SK-N-SH treated with all-trans-retinoic acid at 6 μM for 48 hours (cell line): ENCODE results near the gene PTGS1.

Source experiments
- ATAC-seq: fragments of 200-7000 bp; cut with Tn5 transposase; 3 replicates; pipeline ENCODE4 v1.9.1; 2020; ENCODE audit warnings: mild to moderate bottlenecking, moderate library complexity
- BACH2 ChIP-seq: fragments of 250-450 bp; sonication (Bioruptor Pico); IDR thresholded peaks from 2 replicates; pipeline ENCODE4 v1.9.0; 2021; ENCODE audit warnings: mild to moderate bottlenecking, borderline replicate concordance
- CREB5 ChIP-seq: fragments of 250-450 bp; sonication (Bioruptor Pico); IDR thresholded peaks from 2 replicates; pipeline ENCODE4 v1.5.1; 2020; ENCODE audit warnings: low read depth, mild to moderate bottlenecking, moderate library complexity
- ESRRG ChIP-seq: fragments of 250-450 bp; sonication (Bioruptor Pico); IDR thresholded peaks from 2 replicates; pipeline ENCODE4 v1.6.1; 2021; ENCODE audit warnings: mild to moderate bottlenecking
- OSR1 ChIP-seq: fragments of 250-450 bp; sonication (Bioruptor Pico); IDR thresholded peaks from 2 replicates; pipeline ENCODE4 v1.8.0; 2022; ENCODE audit warnings: moderate library complexity, mild to moderate bottlenecking, inconsistent platforms
- PATZ1 ChIP-seq: fragments of 250-450 bp; sonication (Bioruptor Pico); IDR thresholded peaks from 2 replicates; pipeline ENCODE4 v1.8.0; 2020; ENCODE audit warnings: mild to moderate bottlenecking, moderate library complexity, borderline replicate concordance
- POU6F1 ChIP-seq: fragments of 250-450 bp; sonication (Bioruptor Pico); IDR thresholded peaks from 2 replicates; pipeline ENCODE4 v1.8.0; 2021; ENCODE audit warnings: low read depth, mild to moderate bottlenecking, moderate library complexity, borderline replicate concordance
- RARB ChIP-seq: fragments of 250-450 bp; sonication (Bioruptor Pico); IDR thresholded peaks from 2 replicates; pipeline ENCODE4 v1.8.0; 2021; ENCODE audit warnings: mild to moderate bottlenecking, moderate library complexity
- SNAI2 ChIP-seq: fragments of 250-450 bp; sonication (Bioruptor Pico); IDR thresholded peaks from 2 replicates; pipeline ENCODE4 v1.5.0; 2020; ENCODE audit warnings: mild to moderate bottlenecking, moderate library complexity
- TCF4 ChIP-seq: fragments of 250-450 bp; sonication (Bioruptor Pico); IDR thresholded peaks from 2 replicates; pipeline ENCODE4 v1.8.0; 2021; ENCODE audit warnings: mild to moderate bottlenecking, moderate library complexity, borderline replicate concordance
- TOX ChIP-seq: fragments of 250-450 bp; sonication (Bioruptor Pico); IDR thresholded peaks from 2 replicates; pipeline ENCODE4 v1.8.0; 2021; ENCODE audit warnings: mild to moderate bottlenecking, moderate library complexity, borderline replicate concordance
- TSHZ2 ChIP-seq: fragments of 250-450 bp; sonication (Bioruptor Pico); IDR thresholded peaks from 2 replicates; pipeline ENCODE4 v1.5.0; 2020; ENCODE audit warnings: mild to moderate bottlenecking, moderate library complexity
- ZC3H10 ChIP-seq: fragments of 250-450 bp; sonication (Bioruptor Pico); IDR thresholded peaks from 2 replicates; pipeline ENCODE4 v1.5.1; 2021; ENCODE audit warnings: mild to moderate bottlenecking, moderate library complexity
- ZFP3 ChIP-seq: fragments of 250-450 bp; sonication (Bioruptor Pico); IDR thresholded peaks from 2 replicates; pipeline ENCODE4 v1.5.0; 2020; ENCODE audit warnings: mild to moderate bottlenecking, moderate library complexity
- ZNF565 ChIP-seq: fragments of 450-650 bp; formaldehyde crosslinking; conservative IDR thresholded peaks from 2 replicates; pipeline ENCODE4 v1.5.0; 2020; ENCODE audit warnings: low read depth, mild to moderate bottlenecking, moderate library complexity
- ZNF70 ChIP-seq: fragments of 450-650 bp; formaldehyde crosslinking; IDR thresholded peaks from 2 replicates; pipeline ENCODE4 v1.5.0; 2020; ENCODE audit warnings: mild to moderate bottlenecking, moderate library complexity
- ZNF8 ChIP-seq: fragments of 450-650 bp; formaldehyde crosslinking; IDR thresholded peaks from 2 replicates; pipeline ENCODE4 v1.5.0; 2020; ENCODE audit warnings: mild to moderate bottlenecking, moderate library complexity

PTGS1 gene

GRCh38 chr9:122444041-122444733 lies 73.4 kb downstream of the PTGS1 start:
- peak; percentile 26; the same call in 2 of the 3 replicates for ATAC-seq
- no peak for TF ChIP-seq ZNF565 (CRISPR knock-in tag)
- no peak for TF ChIP-seq TOX (CRISPR knock-in tag)
- no peak for TF ChIP-seq OSR1 (CRISPR knock-in tag)
- TF ChIP-seq ZNF70 (CRISPR knock-in tag), result no peak
- TF ChIP-seq PATZ1, result no peak
- TF ChIP-seq ZFP3 (CRISPR knock-in tag), result no peak
- TF ChIP-seq ESRRG, result no peak
- TF ChIP-seq ZNF8 (CRISPR knock-in tag), result no peak
- TF ChIP-seq RARB (CRISPR knock-in tag), result no peak
- no peak for TF ChIP-seq BACH2 (CRISPR knock-in tag)
- no peak for TF ChIP-seq TSHZ2 (CRISPR knock-in tag)
- TF ChIP-seq CREB5 (CRISPR knock-in tag), result no peak
- TF ChIP-seq SNAI2 (CRISPR knock-in tag), result no peak
- TF ChIP-seq POU6F1, result no peak
- TF ChIP-seq ZC3H10 (CRISPR knock-in tag), result no peak
- no peak for TF ChIP-seq TCF4 (CRISPR knock-in tag)
